Parathyroid adenoma (tissue), 2 donors: ENCODE data around the gene RASD1.

ENCODE experiments used
- H2AFZ ChIP-seq: fragments of 300-600 bp; sonication (generic); one replicate; pipeline ENCODE4 v1.7.0; 2017; ENCODE audit warnings: antibody characterized with exemption, mild to moderate bottlenecking
- H3K27ac ChIP-seq: fragments of 300-600 bp; sonication (generic); one replicate; pipeline ENCODE4 v1.7.0; 2017
- H3K27me3 ChIP-seq: fragments of 300-600 bp; sonication (generic); one replicate; pipeline ENCODE4 v1.7.0; 2017; ENCODE audit warnings: low read length; ENCODE audit not compliant: control insufficient read depth, insufficient read depth
- H3K36me3 ChIP-seq: fragments of 300-600 bp; sonication (generic); one replicate; pipeline ENCODE4 v1.7.0; 2017; ENCODE audit warnings: low read length; ENCODE audit not compliant: control insufficient read depth, insufficient read depth
- H3K4me1 ChIP-seq: fragments of 300-600 bp; sonication (generic); one replicate; pipeline ENCODE4 v1.7.0; 2017; ENCODE audit warnings: control low read depth
- H3K4me2 ChIP-seq: fragments of 300-600 bp; sonication (generic); one replicate; pipeline ENCODE4 v1.7.0; 2017; ENCODE audit warnings: low read length
- H3K4me3 ChIP-seq: fragments of 300-600 bp; sonication (generic); one replicate; pipeline ENCODE4 v1.7.0; 2017; ENCODE audit warnings: low read depth, low read length
- H3K79me2 ChIP-seq: fragments of 300-600 bp; sonication (generic); one replicate; pipeline ENCODE4 v1.7.0; 2017; ENCODE audit warnings: control low read depth
- H3K9ac ChIP-seq: fragments of 300-600 bp; sonication (generic); one replicate; pipeline ENCODE4 v1.7.0; 2017; ENCODE audit warnings: mild to moderate bottlenecking
- H3K9me3 ChIP-seq: fragments of 300-600 bp; sonication (generic); one replicate; pipeline ENCODE4 v1.7.0; 2017; ENCODE audit warnings: low read length; ENCODE audit not compliant: control insufficient read depth
- TF ChIP-seq, protein P1 (sequence below): fragments of 300-600 bp; sonication (generic); IDR thresholded peaks from one replicate; pipeline ENCODE4 v1.7.0; 2017; ENCODE audit warnings: antibody characterized with exemption, mild to moderate bottlenecking
- donor health status: primary hyperparathyroidism.

RASD1 gene

DNA sequence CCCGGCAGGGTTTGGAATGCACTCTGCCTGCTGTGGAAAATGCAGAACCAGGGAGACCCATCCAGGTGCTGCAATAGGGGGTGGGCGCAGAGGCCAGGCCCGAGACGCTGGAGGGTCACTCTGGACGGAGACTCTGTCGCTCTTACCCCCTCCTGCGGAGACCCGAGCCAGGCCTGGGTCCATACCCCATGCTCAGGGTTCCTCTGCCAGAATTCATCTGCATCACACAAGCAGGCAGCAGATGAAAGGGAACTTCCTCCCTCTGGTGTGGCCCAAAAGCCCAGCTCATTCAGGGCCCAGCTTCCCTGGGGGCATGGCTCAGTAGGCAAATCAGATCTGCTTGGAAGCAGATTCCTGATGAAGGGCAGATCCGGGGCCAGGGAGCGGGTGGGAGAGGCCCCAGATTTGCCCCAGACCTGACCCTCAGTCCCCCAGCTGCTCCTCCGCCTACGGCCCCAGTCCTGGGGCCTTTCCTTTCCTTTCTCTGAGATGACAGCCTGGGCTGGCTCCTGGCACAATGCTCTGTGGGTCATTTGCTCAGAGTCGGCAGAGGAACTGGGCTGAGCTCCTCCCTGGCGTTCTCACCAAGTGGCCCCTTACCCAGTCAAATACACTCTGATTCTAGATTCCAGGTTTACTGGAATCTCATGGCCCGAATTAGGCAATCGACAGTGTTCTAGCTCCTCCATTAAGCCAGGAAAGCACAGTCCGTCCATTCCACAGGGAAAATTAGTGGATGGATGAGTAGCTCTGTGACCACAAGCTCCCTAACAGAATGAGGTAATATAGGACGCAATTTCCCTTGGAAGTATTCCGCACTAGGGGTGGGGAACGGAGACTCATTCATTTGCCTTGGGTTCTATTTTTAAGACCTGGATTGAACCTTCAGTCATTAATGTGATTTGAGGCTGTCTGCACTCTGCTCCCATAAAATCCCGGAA, 19.1 kb upstream of the RASD1 start:
- no peak overlapping the region for H3K27ac ChIP-seq
- TF ChIP-seq, protein P1, sequence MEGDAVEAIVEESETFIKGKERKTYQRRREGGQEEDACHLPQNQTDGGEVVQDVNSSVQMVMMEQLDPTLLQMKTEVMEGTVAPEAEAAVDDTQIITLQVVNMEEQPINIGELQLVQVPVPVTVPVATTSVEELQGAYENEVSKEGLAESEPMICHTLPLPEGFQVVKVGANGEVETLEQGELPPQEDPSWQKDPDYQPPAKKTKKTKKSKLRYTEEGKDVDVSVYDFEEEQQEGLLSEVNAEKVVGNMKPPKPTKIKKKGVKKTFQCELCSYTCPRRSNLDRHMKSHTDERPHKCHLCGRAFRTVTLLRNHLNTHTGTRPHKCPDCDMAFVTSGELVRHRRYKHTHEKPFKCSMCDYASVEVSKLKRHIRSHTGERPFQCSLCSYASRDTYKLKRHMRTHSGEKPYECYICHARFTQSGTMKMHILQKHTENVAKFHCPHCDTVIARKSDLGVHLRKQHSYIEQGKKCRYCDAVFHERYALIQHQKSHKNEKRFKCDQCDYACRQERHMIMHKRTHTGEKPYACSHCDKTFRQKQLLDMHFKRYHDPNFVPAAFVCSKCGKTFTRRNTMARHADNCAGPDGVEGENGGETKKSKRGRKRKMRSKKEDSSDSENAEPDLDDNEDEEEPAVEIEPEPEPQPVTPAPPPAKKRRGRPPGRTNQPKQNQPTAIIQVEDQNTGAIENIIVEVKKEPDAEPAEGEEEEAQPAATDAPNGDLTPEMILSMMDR = no peak
- no peak overlapping the region for H2AFZ ChIP-seq
- no peaks in the 10 kb centered on the region for H3K9me3 ChIP-seq
- no peak overlapping the region for H3K4me2 ChIP-seq
- H3K27me3 ChIP-seq = no peaks in the 10 kb centered on the region
- H3K4me1 ChIP-seq = no peaks in the 10 kb centered on the region
- H3K36me3 ChIP-seq = no peaks in the 10 kb centered on the region
- H3K9ac ChIP-seq = no peak overlapping the region
- H3K79me2 ChIP-seq = no peaks in the 10 kb centered on the region
- no peak overlapping the region for H3K4me3 ChIP-seq

DNA sequence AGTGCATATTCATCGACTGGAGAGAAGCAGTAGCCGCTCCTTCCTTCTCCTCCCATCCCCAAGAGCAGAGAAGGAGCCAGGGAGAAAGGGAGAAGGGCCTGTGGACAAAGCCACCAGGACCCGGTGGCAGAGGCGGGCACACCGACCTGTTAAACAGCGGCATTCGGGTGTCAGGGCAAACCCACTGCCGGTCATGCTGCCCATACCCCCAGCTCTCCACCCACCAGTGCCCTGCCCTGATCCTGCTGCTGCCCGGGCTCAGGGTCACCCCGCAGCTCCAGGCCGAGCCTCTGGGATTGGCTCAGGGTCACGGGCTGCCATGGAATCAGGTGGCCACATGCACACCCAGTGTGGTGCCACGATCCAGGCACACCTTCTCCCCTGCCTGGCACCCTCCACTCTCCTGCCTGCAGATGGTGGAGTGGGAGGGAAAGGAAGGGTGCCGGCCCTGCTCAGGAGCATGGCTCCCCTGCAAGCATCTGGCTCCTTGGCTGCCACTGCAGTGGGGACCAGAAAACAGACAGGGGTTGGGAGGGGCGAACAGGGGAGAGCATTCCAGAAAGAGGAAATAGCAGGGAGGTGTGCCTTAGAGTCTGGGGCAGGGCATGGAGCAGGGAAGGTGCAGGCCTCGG, 18.3 kb upstream of the RASD1 start:
- Histone ChIP-seq H3K79me2 (no peaks in the 10 kb centered on the region), H3K27ac (no peak overlapping the region), H3K9ac (no peak overlapping the region), H3K4me3 (no peak overlapping the region), H3K4me1 (no peaks in the 10 kb centered on the region), H3K36me3 (no peaks in the 10 kb centered on the region), H2AFZ (no peak overlapping the region), H3K27me3 (no peaks in the 10 kb centered on the region), H3K9me3 (no peaks in the 10 kb centered on the region), H3K4me2 (no peak overlapping the region)
- TF ChIP-seq, protein P1 = no peak

DNA sequence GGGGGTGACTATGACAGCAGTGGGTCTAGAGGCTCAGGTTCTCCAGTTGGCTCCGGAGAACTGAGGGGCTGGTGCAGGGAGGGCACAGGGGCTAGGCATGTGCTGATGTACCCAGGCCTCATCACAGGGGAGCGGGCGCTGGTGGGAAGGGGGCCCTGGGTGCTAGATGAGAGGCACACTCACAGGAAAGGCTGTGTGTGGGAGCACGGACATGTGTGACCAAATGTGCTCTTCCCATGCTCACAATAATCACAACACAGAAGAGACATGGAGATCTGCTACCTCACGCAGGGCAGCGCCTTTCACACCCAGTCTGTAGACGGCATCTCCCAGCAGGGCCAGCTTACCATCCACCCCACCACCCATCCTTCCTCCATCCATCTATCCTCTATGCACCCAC, 17.4 kb upstream of the RASD1 start:
- Histone ChIP-seq H3K4me2 (no peak overlapping the region), H3K4me1 (no peaks in the 10 kb centered on the region), H3K27me3 (no peaks in the 10 kb centered on the region), H3K27ac (no peak overlapping the region), H3K4me3 (no peak overlapping the region), H3K36me3 (no peaks in the 10 kb centered on the region), H3K9ac (no peak overlapping the region), H3K79me2 (no peaks in the 10 kb centered on the region), H2AFZ (no peak overlapping the region), H3K9me3 (no peaks in the 10 kb centered on the region)
- TF ChIP-seq, protein P1 = no peak

DNA sequence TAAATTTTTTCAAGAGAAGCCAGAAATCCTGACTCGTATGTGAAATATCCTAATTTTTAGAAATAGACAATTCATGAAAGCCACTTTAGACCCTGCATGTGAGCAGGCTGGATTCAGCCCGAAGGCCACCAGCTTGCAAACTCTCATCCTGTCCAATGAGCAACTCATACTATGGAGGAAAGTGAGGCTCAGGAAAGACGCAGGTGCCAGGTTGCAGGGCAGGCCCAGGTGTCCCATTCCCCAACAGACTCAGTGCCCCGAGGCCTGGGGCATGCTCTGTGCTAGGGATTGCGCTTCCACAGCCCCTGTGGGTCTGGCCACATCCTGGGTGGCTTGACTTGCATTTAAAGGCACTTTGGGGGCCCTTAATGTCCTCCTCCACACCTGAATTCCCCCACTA, 16.7 kb upstream of the RASD1 start:
- Histone ChIP-seq H3K4me3 (no peak overlapping the region), H3K9ac (no peak overlapping the region), H3K36me3 (no peaks in the 10 kb centered on the region), H3K27me3 (no peaks in the 10 kb centered on the region), H3K4me2 (no peak overlapping the region), H2AFZ (no peak overlapping the region), H3K79me2 (no peaks in the 10 kb centered on the region), H3K4me1 (no peaks in the 10 kb centered on the region), H3K27ac (no peak overlapping the region), H3K9me3 (no peaks in the 10 kb centered on the region)
- TF ChIP-seq, protein P1 = no peak
